Measurements from ENCODE around the gene GARS1.

Gene GARS1

GRCh38 chr7:30681815-30682211 is 87.1 kb downstream of the GARS1 start:
- POLR2A ChIA-PET: no interaction called here
- no peak for DNase-seq (ENCODE audit: extremely low spot score)
- no peak for TF ChIP-seq CTCF (IDR thresholded peaks at IDR 0.05; ENCODE audit: control extremely low read depth, extremely low read depth, low read depth, missing control alignments)
- CTCF ChIA-PET: interaction anchor here (1.2 kb wide), 1 partner anchor 28 kb away, joined by 3 read pairs; no protein-coding TSS in a partner anchor

- CTCF ChIA-PET: interaction anchor here (0.8 to 1.7 kb wide), 4 partner anchors 11 to 56 kb away, joined by 3 to 7 read pairs (median 3); no protein-coding TSS in a partner anchor
These were observed 87.8 kb downstream of the GARS1 start, which contains the start of gene CRHR2 for GRCh38 chr7:30682212-30683083. CRHR2 (minus strand) TSS chr7:30682456; CDS start chr7:30682280, 176 bp downstream.

GRCh38 chr7:30683306-30683705 is 88.6 kb downstream of the GARS1 start:
- no peak for DNase-seq (ENCODE audit: extremely low spot score)
- TF ChIP-seq CTCF (IDR thresholded peaks at IDR 0.05; ENCODE audit: control extremely low read depth, extremely low read depth, low read depth, missing control alignments): no peak
- POLR2A ChIA-PET: no interaction called here
- CTCF ChIA-PET: interaction anchor here (1.5 to 1.7 kb wide), 2 partner anchors 10 to 16 kb away, joined by 3 to 7 read pairs; no protein-coding TSS in a partner anchor

More at GRCh38 chr7:30682212-30683083, 87.8 kb downstream of the GARS1 start, which contains the start of gene CRHR2:
- POLR2A ChIA-PET: no interaction called here
- no peak for DNase-seq (ENCODE audit: extremely low spot score)
- TF ChIP-seq CTCF (IDR thresholded peaks at IDR 0.05; ENCODE audit: control extremely low read depth, extremely low read depth, low read depth, missing control alignments): no peak
